ENCODE data around the gene LAMTOR2. TPM values are rescaled to one million over a fixed set of nuclear protein-coding genes. Genes with fewer than 3 reads are reported as not detected.

The LAMTOR2 gene
- total RNA-seq, 2 donors from 2014 or later, result 44.2 to 47.5 TPM

DNA sequence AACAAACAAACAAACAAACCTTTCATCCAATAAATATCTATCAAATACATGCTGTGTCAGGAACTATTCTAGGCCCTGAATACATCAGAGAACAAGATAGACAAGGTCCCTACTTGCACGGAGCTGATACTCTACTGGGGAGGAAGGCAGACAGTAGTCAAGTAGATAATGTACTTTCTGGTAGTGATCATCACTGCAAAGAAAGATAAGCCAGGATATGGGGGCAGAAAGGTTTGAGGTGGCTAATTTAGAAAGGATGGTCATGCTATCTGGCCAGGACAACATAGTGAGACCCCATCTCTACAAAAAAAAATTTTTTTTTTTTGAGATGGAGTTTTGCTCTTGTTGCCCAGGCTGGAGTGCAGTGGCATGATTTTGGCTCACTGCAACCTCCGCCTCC is 37.0 kb downstream of the LAMTOR2 start:
- DNase-seq, result no peak
- intact Hi-C loops (cut with DNase I), result loop anchor here (5.0 kb wide), 1 partner anchor 131 kb away; no protein-coding TSS in a partner anchor
- TF ChIP-seq, protein P1, sequence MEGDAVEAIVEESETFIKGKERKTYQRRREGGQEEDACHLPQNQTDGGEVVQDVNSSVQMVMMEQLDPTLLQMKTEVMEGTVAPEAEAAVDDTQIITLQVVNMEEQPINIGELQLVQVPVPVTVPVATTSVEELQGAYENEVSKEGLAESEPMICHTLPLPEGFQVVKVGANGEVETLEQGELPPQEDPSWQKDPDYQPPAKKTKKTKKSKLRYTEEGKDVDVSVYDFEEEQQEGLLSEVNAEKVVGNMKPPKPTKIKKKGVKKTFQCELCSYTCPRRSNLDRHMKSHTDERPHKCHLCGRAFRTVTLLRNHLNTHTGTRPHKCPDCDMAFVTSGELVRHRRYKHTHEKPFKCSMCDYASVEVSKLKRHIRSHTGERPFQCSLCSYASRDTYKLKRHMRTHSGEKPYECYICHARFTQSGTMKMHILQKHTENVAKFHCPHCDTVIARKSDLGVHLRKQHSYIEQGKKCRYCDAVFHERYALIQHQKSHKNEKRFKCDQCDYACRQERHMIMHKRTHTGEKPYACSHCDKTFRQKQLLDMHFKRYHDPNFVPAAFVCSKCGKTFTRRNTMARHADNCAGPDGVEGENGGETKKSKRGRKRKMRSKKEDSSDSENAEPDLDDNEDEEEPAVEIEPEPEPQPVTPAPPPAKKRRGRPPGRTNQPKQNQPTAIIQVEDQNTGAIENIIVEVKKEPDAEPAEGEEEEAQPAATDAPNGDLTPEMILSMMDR (IDR thresholded peaks at IDR 0.05), result no peak
- TF ChIP-seq POLR2A (IDR thresholded peaks at IDR 0.05), result no peak
- H3K27ac ChIP-seq, result no peak overlapping the region
- H3K4me3 ChIP-seq, result no peak overlapping the region
- H3K4me1 ChIP-seq, result peaks cover 12% of the 10 kb centered on the region
- H3K9me3 ChIP-seq, result no peaks in the 10 kb centered on the region
- ATAC-seq, result no peak
- H3K27me3 ChIP-seq, result no peaks in the 10 kb centered on the region
- H3K36me3 ChIP-seq (replicated peaks in 1 of 2; ENCODE audit: insufficient read depth in 1 of 2, low read depth in 2 of 2), result no peaks in the 10 kb centered on the region
- WGBS, 2 donors, result 63% methylated on average over 2 of the region's 2 CpGs

DNA sequence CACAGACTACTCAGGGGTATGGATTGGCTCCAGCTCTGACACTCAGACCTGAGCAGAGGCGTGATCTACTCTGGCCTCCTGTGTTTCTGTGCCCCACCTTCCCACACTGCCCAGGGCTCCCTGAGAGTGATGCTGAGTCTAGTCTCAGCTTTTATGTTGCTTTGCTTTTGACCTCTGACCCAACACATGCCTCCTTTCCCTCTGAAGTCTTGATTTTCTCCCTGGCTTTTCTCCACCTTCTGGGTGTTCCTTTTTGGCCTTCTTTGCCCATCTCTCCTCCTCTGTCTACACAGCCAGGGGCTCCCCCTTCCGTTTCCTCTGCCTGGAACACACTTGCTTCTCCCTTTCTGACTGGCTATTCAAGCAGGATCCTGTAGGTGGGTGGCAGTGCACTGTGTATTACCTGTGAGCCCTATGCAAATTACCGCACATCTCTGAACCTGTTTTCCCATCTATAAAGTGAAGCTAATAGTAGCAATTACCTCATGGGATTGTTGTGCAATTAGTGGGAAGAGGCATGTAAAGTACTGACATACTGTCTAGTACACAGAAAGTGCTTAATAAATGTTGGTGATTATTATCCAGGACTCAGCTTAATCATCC is 41.4 kb downstream of the LAMTOR2 start:
- Histone ChIP-seq H3K4me3 (no peak overlapping the region), H3K27me3 (no peaks in the 10 kb centered on the region), H3K27ac (peak overlapping the region in 3 of 4 donors; percentile 39 to 67 (median 60)), H3K4me1 (peaks cover 21% of the 10 kb centered on the region), H3K9me3 (no peaks in the 10 kb centered on the region), H3K36me3 (replicated peaks in 1 of 2; ENCODE audit: insufficient read depth in 1 of 2, low read depth in 2 of 2) (no peaks in the 10 kb centered on the region)
- ATAC-seq (peak; percentile 19), DNase-seq (no peak)
- intact Hi-C loops (cut with DNase I), result loop anchor here (2.0 kb wide), 1 partner anchor 35 kb away; no protein-coding TSS in a partner anchor
- TF ChIP-seq, protein P1 (IDR thresholded peaks at IDR 0.05), result no peak
- no peak for TF ChIP-seq POLR2A (IDR thresholded peaks at IDR 0.05)
- WGBS, 2 donors, result 57 to 65% methylated on average over 3 of the region's 3 CpGs

DNA sequence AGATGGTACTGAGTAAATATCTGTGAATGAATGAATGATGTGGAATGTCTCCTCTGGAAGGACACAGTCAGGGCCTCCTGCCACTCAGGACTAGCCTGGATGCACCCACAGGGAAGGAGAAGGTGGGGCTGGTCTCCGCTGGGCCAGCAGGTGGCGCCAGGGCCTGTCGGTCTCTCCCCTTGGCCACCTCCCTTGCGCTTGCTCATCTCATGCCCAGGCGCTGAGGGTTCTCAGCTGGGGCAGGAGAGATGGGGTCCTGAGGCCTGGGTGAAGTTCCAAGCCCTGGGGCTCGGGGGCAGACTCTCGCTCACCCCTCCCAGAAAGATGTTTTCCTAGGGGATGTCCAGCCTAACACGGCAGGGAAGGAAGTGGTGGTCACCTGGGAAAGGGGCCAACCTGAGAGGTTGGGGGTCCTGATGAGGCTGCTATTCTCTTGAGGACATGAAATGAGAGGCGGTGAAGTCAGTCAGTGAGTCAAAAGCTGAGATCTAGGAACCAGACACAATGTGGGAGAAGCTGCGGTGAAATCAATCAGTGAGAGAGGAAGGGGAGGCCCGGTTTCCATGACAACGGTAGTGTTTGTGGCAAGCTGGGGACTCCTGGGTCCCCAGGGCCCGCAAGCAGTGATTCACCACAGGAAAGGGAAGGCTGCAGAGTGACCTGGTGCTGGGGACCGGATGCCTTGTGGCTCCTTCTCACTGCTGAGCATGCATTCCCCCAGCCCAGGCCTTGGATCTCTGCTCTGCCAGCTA is 42.2 kb downstream of the LAMTOR2 start:
- Histone ChIP-seq H3K27ac (peak overlapping the region; percentile 30 to 67 (median 50)), H3K36me3 (replicated peaks in 1 of 2; ENCODE audit: insufficient read depth in 1 of 2, low read depth in 2 of 2) (no peaks in the 10 kb centered on the region), H3K9me3 (no peaks in the 10 kb centered on the region), H3K4me1 (peaks cover 21% of the 10 kb centered on the region), H3K4me3 (no peak overlapping the region), H3K27me3 (no peaks in the 10 kb centered on the region)
- TF ChIP-seq, protein P1 (IDR thresholded peaks at IDR 0.05), result peak; percentile 91 to 96 (median 96)
- TF ChIP-seq POLR2A (IDR thresholded peaks at IDR 0.05), result no peak
- intact Hi-C loops (cut with DNase I), result loop anchor here (2.0 kb wide), 1 partner anchor 34 kb away; no protein-coding TSS in a partner anchor
- 25 to 44% methylated on average over 7 to 14 of the region's 14 CpGs for WGBS, 2 donors
- DNase-seq, result peak; percentile 91 to 93 (median 92)
- ATAC-seq, result peak; percentile 97

DNA sequence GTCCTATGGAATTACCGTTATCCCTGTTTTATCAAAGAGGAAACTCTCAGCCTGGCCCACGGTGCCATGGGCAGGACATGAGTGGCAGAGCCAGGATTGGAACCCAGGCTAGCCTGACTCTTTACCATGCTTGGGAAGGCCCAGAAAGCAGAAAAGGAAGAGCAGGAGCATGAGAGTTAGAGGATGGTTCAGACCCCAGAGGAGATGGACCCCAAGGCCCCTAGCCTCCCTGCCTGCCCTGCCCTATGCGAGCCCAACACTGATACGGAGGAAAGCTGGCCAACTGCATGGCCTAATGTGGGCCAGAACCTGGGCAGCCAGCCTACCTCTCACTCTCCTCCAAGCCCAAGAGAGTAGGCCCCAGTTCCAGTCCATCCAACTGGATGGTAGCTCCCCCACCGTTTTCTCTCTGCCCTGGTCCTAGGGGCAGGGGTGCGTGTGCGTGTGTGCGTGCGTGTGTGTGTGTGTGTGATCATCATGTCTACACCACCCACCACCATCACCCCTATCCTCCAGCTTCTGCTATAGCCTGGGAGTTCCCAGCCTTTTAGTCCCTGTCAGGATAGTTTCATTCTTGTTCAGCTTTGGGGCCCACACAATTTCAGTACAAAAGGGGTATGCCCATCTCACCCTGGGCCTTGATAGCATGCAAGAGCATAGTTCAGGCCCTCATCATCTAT is 43.1 kb downstream of the LAMTOR2 start:
- ATAC-seq, result no peak
- no peaks in the 10 kb centered on the region for H3K9me3 ChIP-seq
- 77 to 91% methylated on average over 7 to 9 of the region's 9 CpGs for WGBS, 2 donors

More for the DNA sequence above, 43.1 kb downstream of the LAMTOR2 start:
- H3K27me3 ChIP-seq, result no peaks in the 10 kb centered on the region
- peaks cover 21% of the 10 kb centered on the region for H3K4me1 ChIP-seq
- intact Hi-C loops (cut with DNase I), result loop anchor here (2.0 kb wide), 1 partner anchor 33 kb away; no protein-coding TSS in a partner anchor
- TF ChIP-seq, protein P1 (IDR thresholded peaks at IDR 0.05), result no peak
- TF ChIP-seq POLR2A (IDR thresholded peaks at IDR 0.05), result no peak
- DNase-seq, result no peak
- H3K27ac ChIP-seq, result peak overlapping the region in 3 of 4 donors; percentile 24 to 60 (median 39)
- no peaks in the 10 kb centered on the region for H3K36me3 ChIP-seq (replicated peaks in 1 of 2; ENCODE audit: insufficient read depth in 1 of 2, low read depth in 2 of 2)
- no peak overlapping the region for H3K4me3 ChIP-seq
